GM12878 (cell line): ENCODE results near the gene MEG3. TPM values are rescaled to one million over a fixed set of nuclear protein-coding genes. Genes with fewer than 3 reads are reported as not detected.

Source experiments
- polyA plus RNA-seq, 11 experiments: library from polyadenylated mRNA; depleted of rRNA in 4 of 11; unstranded in 6 of 11; stranded (reverse) in 5 of 11; fragments of >200 nt; fragmentation: Nextera tagmentation in 4 of 11; fragmentation: Illumina TruSeq in 1 of 11; extraction: Ambion mirVana in 4 of 11; extraction: Trizol in 1 of 11; gene quantifications; 1 replicate in 1 of 11; 2 replicates in 10 of 11; pipeline versions ENCODE4 v1.2.1 to v1.2.3, GENCODE V29; 2011 to 2016; ENCODE audit warnings: inconsistent platforms in 2 of 11, missing spikeins in 2 of 11, low read depth in 1 of 11
- total RNA-seq, 4 experiments: library from RNA; depleted of rRNA in 3 of 4; stranded (reverse); fragments of >200 nt in 3 of 4; fragmentation: Illumina TruSeq in 1 of 4; extraction: Trizol in 1 of 4; gene quantifications; 2 replicates each; pipeline versions ENCODE4 v1.2.1 to v1.2.3, GENCODE V29; 2013 to 2021
- TF ChIP-seq, protein P1 (sequence below): fragments of 450-650 bp; IDR thresholded peaks from 2 replicates; pipeline ENCODE4 v1.6.1; 2017; ENCODE audit warnings: antibody characterized with exemption, mild to moderate bottlenecking, moderate library complexity
- TF ChIP-seq, protein P2 (sequence below): fragments of 450-650 bp; formaldehyde crosslinking; IDR thresholded peaks from 2 replicates; pipeline ENCODE4 v1.4.0; 2020; ENCODE audit warnings: mild to moderate bottlenecking, moderate library complexity
- TF ChIP-seq, protein P3 (sequence below): IDR thresholded peaks from 2 replicates; pipeline ENCODE4 v1.6.1; 2012; ENCODE audit warnings: low read depth, low read length, improper control_type of control experiment
- TF ChIP-seq, protein P4 (sequence below): IDR thresholded peaks from 2 replicates; pipeline ENCODE4 v1.6.1; 2012; ENCODE audit warnings: low read length, inconsistent platforms

MEG3 gene
- total and polyA plus RNA-seq, 10 of the 15 experiments (the other 5 are each of a cell fraction or from before 2014, with no cell fraction given) = 0.03 to 2.9 (median 0.95) TPM; not detected in 7

DNA sequence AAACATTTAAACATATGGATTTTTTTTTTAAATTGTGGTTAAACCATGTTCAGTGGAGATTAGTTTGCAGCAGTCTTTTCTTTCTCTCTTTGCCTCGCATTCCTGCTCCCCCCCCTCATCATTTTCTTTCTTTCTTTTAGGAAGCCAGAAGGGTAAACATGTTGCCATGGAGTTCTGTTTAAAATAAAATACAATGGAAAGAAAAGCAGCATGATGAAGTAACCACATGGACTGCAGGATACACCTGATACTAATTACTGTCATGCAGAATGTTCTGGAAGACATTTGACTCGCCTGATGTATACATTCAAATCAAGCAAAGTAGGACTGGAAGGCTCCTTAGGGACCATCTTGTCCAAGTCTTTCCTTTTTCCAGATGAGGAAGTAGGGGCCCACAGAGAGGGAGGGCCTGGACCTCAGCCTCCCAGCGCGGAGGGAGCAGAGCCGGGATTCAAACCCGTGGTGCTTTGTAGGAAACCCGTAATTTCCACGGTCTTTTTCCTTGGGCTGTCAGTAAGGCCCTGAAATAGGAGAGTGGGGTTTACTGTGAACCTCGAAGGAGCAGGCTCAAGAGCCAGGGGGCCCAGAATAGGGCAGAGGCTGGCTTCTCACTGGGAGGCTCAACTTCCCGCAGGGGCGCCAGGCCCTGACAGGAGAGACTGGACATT lies 2.4 kb upstream of the MEG3 start (continued):
- TF ChIP-seq, protein P1, sequence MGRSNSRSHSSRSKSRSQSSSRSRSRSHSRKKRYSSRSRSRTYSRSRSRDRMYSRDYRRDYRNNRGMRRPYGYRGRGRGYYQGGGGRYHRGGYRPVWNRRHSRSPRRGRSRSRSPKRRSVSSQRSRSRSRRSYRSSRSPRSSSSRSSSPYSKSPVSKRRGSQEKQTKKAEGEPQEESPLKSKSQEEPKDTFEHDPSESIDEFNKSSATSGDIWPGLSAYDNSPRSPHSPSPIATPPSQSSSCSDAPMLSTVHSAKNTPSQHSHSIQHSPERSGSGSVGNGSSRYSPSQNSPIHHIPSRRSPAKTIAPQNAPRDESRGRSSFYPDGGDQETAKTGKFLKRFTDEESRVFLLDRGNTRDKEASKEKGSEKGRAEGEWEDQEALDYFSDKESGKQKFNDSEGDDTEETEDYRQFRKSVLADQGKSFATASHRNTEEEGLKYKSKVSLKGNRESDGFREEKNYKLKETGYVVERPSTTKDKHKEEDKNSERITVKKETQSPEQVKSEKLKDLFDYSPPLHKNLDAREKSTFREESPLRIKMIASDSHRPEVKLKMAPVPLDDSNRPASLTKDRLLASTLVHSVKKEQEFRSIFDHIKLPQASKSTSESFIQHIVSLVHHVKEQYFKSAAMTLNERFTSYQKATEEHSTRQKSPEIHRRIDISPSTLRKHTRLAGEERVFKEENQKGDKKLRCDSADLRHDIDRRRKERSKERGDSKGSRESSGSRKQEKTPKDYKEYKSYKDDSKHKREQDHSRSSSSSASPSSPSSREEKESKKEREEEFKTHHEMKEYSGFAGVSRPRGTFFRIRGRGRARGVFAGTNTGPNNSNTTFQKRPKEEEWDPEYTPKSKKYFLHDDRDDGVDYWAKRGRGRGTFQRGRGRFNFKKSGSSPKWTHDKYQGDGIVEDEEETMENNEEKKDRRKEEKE = no peak
- TF ChIP-seq, protein P2, sequence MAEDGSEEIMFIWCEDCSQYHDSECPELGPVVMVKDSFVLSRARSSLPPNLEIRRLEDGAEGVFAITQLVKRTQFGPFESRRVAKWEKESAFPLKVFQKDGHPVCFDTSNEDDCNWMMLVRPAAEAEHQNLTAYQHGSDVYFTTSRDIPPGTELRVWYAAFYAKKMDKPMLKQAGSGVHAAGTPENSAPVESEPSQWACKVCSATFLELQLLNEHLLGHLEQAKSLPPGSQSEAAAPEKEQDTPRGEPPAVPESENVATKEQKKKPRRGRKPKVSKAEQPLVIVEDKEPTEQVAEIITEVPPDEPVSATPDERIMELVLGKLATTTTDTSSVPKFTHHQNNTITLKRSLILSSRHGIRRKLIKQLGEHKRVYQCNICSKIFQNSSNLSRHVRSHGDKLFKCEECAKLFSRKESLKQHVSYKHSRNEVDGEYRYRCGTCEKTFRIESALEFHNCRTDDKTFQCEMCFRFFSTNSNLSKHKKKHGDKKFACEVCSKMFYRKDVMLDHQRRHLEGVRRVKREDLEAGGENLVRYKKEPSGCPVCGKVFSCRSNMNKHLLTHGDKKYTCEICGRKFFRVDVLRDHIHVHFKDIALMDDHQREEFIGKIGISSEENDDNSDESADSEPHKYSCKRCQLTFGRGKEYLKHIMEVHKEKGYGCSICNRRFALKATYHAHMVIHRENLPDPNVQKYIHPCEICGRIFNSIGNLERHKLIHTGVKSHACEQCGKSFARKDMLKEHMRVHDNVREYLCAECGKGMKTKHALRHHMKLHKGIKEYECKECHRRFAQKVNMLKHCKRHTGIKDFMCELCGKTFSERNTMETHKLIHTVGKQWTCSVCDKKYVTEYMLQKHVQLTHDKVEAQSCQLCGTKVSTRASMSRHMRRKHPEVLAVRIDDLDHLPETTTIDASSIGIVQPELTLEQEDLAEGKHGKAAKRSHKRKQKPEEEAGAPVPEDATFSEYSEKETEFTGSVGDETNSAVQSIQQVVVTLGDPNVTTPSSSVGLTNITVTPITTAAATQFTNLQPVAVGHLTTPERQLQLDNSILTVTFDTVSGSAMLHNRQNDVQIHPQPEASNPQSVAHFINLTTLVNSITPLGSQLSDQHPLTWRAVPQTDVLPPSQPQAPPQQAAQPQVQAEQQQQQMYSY (CRISPR knock-in tag) = no peak
- TF ChIP-seq, protein P3, sequence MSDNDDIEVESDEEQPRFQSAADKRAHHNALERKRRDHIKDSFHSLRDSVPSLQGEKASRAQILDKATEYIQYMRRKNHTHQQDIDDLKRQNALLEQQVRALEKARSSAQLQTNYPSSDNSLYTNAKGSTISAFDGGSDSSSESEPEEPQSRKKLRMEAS = no peak
- TF ChIP-seq, protein P4, sequence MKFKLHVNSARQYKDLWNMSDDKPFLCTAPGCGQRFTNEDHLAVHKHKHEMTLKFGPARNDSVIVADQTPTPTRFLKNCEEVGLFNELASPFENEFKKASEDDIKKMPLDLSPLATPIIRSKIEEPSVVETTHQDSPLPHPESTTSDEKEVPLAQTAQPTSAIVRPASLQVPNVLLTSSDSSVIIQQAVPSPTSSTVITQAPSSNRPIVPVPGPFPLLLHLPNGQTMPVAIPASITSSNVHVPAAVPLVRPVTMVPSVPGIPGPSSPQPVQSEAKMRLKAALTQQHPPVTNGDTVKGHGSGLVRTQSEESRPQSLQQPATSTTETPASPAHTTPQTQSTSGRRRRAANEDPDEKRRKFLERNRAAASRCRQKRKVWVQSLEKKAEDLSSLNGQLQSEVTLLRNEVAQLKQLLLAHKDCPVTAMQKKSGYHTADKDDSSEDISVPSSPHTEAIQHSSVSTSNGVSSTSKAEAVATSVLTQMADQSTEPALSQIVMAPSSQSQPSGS = no peak
